Smooth muscle cell (in vitro differentiated cells): ENCODE measurements around the gene USP6NL. TPM values are rescaled to one million over a fixed set of nuclear protein-coding genes. Genes with fewer than 3 reads are reported as not detected.

Experiments
- DNase-seq: peaks from one replicate; lab custom pipeline; 2025; ENCODE audit not compliant: unreplicated experiment; lab: John Stamatoyannopoulos, UW
- H2AFZ ChIP-seq: fragments of 200-600 bp; sonication (generic); 2 replicates; pipeline ENCODE4 v1.6.0; 2016; ENCODE audit warnings: antibody characterized with exemption, low read depth, mild to moderate bottlenecking
- H3F3A ChIP-seq: fragments of 200-600 bp; sonication (generic); 2 replicates; pipeline ENCODE4 v1.6.0; 2017; ENCODE audit warnings: antibody characterized with exemption, low read depth
- H3K27ac ChIP-seq: fragments of 200-600 bp; sonication (generic); 2 replicates; pipeline ENCODE4 v1.5.1; 2016; ENCODE audit warnings: low read depth, mild to moderate bottlenecking
- H3K27me3 ChIP-seq: fragments of 200-600 bp; sonication (generic); 2 replicates; pipeline ENCODE4 v1.6.1; 2016; ENCODE audit warnings: low read depth, mild to moderate bottlenecking
- H3K36me3 ChIP-seq: fragments of 200-600 bp; sonication (generic); 2 replicates; pipeline ENCODE4 v1.5.1; 2016; ENCODE audit warnings: low read depth
- H3K4me1 ChIP-seq: fragments of 200-600 bp; sonication (generic); 2 replicates; pipeline ENCODE4 v1.5.1; 2016; ENCODE audit warnings: low read depth
- H3K4me2 ChIP-seq: fragments of 200-600 bp; sonication (generic); 2 replicates; pipeline ENCODE4 v1.6.0; 2016; ENCODE audit warnings: mild to moderate bottlenecking
- H3K4me3 ChIP-seq: fragments of 200-600 bp; sonication (generic); 2 replicates; pipeline ENCODE4 v1.5.1; 2016; ENCODE audit warnings: mild to moderate bottlenecking
- H3K79me2 ChIP-seq: fragments of 200-600 bp; sonication (generic); 2 replicates; pipeline ENCODE4 v1.6.0; 2016; ENCODE audit warnings: low read depth, mild to moderate bottlenecking
- H3K9ac ChIP-seq: fragments of 200-600 bp; sonication (generic); 2 replicates; pipeline ENCODE4 v1.6.0; 2016; ENCODE audit warnings: low read depth
- H3K9me3 ChIP-seq: fragments of 200-600 bp; sonication (generic); replicated peaks from 2 replicates; pipeline ENCODE4 v1.5.1; 2016; ENCODE audit warnings: low read depth
- H4K20me1 ChIP-seq: fragments of 200-600 bp; sonication (generic); 2 replicates; pipeline ENCODE4 v1.6.0; 2016; ENCODE audit warnings: low read depth
- CTCF ChIP-seq: fragments of 200-600 bp; sonication (generic); IDR thresholded peaks from 2 replicates; pipeline ENCODE4 v1.5.1; 2017; ENCODE audit warnings: borderline replicate concordance, mild to moderate bottlenecking, antibody characterized with exemption; ENCODE audit not compliant: insufficient read depth, poor library complexity, severe bottlenecking
- WGBS: methylation state at CpG from one replicate; pipeline ENCODE4 v1.1.7; 2016; ENCODE audit warnings: low lambda C conversion rate; 5-methylcytosine and 5-hydroxymethylcytosine counted together
- polyA plus RNA-seq: library from polyadenylated mRNA; unstranded; fragments of >200 nt; fragmentation: Nextera tagmentation; extraction: Ambion mirVana; gene quantifications from 2 replicates; pipeline ENCODE4 v1.2.1, GENCODE V29; 2016
- total RNA-seq: library from RNA; depleted of rRNA; stranded (reverse); fragments of >200 nt; gene quantifications from 2 replicates; pipeline ENCODE4 v1.2.3, GENCODE V29; 2014

The USP6NL gene
- total and polyA plus RNA-seq, 2 experiments from 2014 or later, result 12.0 to 32.8 TPM

GRCh38 chr10:11404901-11405300 is 206.5 kb downstream of the USP6NL start:
- no peak overlapping the region for H3K4me2 ChIP-seq
- no peaks in the 10 kb centered on the region for H3K36me3 ChIP-seq
- no peak for DNase-seq
- WGBS, result 92% methylated on average over 13 of the region's 13 CpGs
- H3K4me3 ChIP-seq, result no peak overlapping the region
- no peak overlapping the region for H3K9ac ChIP-seq
- no peaks in the 10 kb centered on the region for H3K27me3 ChIP-seq
- H3F3A ChIP-seq, result no peaks in the 10 kb centered on the region
- no peak for TF ChIP-seq CTCF
- H3K27ac ChIP-seq, result no peak overlapping the region
- H3K79me2 ChIP-seq, result no peaks in the 10 kb centered on the region
- H3K4me1 ChIP-seq, result peaks cover 3% of the 10 kb centered on the region
- no peak overlapping the region for H2AFZ ChIP-seq
- H3K9me3 ChIP-seq, result no peaks in the 10 kb centered on the region
- H4K20me1 ChIP-seq, result no peaks in the 10 kb centered on the region

Other genes starting within 250 kb of the USP6NL start
- 10.2 and 14.1 TPM in 2 replicates for gene ECHDC3, start 130.7 kb upstream of the USP6NL start, total RNA-seq
- 6.0 and 8.7 TPM in 2 replicates for gene ECHDC3, start 130.7 kb upstream of the USP6NL start, polyA plus RNA-seq
- 3.7 and 4.9 TPM in 2 replicates for gene PROSER2, start 211.7 kb upstream of the USP6NL start, total RNA-seq
- 8.2 and 26.3 TPM in 2 replicates for gene PROSER2, start 211.7 kb upstream of the USP6NL start, polyA plus RNA-seq